GM10248 (cell line): Measurements from ENCODE around the gene LGALS8.
"Not testable (repeated sequence)": the region's sequence is repeated elsewhere in the genome, so short reads cannot be mapped to it uniquely, and the experiment has no call there.

Source experiments
- CTCF ChIA-PET: fragments of 300-600 bp; sonication (Branson Sonifier 250); formaldehyde crosslinking; extraction: SDS; loops from one replicate; lab custom pipeline; 2021; ENCODE audit warnings: antibody characterized with exemption; lab: Yijun Ruan, JAX
- POLR2A ChIA-PET: fragments of 350-650 bp; sonication (Branson Sonifier 250); formaldehyde crosslinking; extraction: SDS; loops from one replicate; lab custom pipeline; 2020; ENCODE audit warnings: antibody characterized with exemption; lab: Yijun Ruan, JAX
- DNase-seq: peaks from one replicate; pipeline ENCODE4 v3.0.0; 2012; ENCODE audit errors: extremely low spot score
- TF ChIP-seq, protein P1 (sequence below): IDR thresholded peaks from 2 replicates; pipeline ENCODE4 v1.5.1; 2012; ENCODE audit warnings: mild to moderate bottlenecking, low read depth; ENCODE audit errors: extremely low read depth, missing control alignments, control extremely low read depth

LGALS8 gene

DNA sequence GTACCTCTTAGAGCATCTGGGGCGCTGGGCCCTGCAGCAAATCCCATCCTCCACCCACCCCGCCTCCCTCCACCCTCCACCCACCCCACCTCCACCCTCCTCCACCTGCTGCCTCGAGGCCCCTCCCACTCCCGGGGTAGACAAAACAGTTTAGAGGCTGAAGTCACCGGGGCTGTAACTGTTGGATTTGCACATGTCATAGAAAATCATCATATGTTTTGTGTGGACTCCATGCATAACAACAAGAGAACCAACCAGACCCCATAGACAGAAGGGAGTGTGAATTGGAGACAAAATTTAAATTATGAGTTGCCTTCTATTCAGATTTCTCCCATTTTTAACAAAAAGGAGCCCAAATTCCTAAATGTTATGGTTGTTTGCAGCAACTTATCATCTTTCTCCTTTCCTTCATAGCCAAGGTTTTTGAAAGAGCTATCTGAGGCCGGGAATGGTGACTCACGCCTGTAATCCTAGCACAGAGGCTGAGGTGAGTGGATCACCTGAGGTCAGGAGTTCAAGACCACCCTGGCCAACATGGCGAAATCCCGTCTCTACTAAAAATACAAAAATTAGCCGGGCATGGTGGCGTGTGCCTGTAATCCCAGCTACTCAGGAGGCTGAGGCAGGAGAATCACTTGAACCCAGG, 28.2 kb upstream of the LGALS8 start:
- no peak for DNase-seq
- POLR2A ChIA-PET: interaction anchor here (0.6 kb wide), 1 partner anchor 128 kb away, joined by 7 read pairs; no protein-coding TSS in a partner anchor
- CTCF ChIA-PET: interaction anchor here (1.0 to 1.6 kb wide), 2 partner anchors 12 to 24 kb away, joined by 3 read pairs; no protein-coding TSS in a partner anchor
- TF ChIP-seq, protein P1, sequence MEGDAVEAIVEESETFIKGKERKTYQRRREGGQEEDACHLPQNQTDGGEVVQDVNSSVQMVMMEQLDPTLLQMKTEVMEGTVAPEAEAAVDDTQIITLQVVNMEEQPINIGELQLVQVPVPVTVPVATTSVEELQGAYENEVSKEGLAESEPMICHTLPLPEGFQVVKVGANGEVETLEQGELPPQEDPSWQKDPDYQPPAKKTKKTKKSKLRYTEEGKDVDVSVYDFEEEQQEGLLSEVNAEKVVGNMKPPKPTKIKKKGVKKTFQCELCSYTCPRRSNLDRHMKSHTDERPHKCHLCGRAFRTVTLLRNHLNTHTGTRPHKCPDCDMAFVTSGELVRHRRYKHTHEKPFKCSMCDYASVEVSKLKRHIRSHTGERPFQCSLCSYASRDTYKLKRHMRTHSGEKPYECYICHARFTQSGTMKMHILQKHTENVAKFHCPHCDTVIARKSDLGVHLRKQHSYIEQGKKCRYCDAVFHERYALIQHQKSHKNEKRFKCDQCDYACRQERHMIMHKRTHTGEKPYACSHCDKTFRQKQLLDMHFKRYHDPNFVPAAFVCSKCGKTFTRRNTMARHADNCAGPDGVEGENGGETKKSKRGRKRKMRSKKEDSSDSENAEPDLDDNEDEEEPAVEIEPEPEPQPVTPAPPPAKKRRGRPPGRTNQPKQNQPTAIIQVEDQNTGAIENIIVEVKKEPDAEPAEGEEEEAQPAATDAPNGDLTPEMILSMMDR: no peak

DNA sequence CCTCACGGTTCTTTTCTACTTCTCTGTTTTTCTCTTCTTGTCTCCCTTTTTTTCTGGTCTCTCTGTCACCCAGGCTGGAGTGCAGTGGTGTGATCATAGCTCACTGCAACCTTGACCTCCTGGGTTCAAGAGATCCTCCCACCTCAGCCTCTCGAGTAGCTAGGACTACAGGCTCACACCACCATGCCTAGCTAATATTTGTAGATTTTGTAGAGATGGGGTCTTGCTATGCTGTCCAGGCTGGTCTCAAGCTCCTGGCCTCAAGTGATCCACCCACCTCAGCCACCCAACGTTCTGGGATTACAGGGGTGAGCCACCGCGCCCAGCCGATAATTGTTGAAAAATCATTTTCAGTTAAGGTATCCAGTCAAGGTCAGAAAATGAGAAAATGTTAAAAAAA, 25.9 kb upstream of the LGALS8 start:
- ChIA-PET POLR2A (no interaction called here), CTCF (interaction anchor here (0.9 kb wide), 1 partner anchor 10 kb away, joined by 3 read pairs; no protein-coding TSS in a partner anchor)
- no peak for DNase-seq
- TF ChIP-seq, protein P1: no peak

DNA sequence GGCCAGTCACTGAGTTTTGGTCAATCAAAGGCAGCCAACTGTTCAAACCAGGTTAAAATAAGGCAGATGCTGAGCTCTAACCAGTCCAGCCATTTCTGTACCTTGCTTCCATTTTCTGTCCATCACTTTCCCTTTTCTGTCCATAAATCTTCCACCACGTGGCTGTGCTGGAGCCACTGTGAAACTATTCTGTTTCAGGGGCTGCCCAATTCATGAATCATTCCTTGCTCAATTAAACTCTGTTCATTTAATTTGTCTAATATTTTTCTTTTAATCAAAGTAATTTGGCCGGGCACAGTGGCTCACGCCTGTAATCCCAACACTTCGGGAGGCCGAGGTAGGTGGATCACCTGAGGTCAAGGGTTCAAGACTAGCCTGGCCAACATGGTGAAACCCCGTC, 22.7 kb upstream of the LGALS8 start:
- no peak for DNase-seq
- TF ChIP-seq, protein P1: no peak
- POLR2A ChIA-PET: no interaction called here
- CTCF ChIA-PET: interaction anchor here (0.7 to 1.8 kb wide), 2 partner anchors 9 to 13 kb away, joined by 3 to 4 read pairs; no protein-coding TSS in a partner anchor

DNA sequence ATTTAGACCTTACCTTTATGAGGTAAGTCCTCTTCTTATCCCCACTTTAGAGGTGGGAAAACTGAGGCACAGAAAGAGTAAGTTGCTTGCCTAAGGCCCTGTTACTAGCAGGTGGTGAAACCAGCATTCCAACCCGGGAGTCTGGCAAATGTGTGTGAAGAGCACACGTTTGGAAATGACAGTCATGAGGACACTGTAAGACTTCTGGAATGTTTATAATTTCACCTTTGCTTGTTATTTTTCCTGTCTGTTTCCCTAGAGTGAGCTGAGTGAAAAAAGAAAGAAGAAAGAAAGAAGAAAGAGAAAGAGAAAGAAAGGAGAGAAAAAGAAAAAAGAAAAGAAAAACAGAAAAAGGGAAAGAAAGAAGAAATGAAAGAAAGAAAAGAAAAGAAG, 21.2 kb upstream of the LGALS8 start:
- POLR2A ChIA-PET: no interaction called here
- DNase-seq: no peak
- CTCF ChIA-PET: interaction anchor here (2.5 kb wide), 1 partner anchor 12 kb away, joined by 8 read pairs; no protein-coding TSS in a partner anchor
- TF ChIP-seq, protein P1: no peak

DNA sequence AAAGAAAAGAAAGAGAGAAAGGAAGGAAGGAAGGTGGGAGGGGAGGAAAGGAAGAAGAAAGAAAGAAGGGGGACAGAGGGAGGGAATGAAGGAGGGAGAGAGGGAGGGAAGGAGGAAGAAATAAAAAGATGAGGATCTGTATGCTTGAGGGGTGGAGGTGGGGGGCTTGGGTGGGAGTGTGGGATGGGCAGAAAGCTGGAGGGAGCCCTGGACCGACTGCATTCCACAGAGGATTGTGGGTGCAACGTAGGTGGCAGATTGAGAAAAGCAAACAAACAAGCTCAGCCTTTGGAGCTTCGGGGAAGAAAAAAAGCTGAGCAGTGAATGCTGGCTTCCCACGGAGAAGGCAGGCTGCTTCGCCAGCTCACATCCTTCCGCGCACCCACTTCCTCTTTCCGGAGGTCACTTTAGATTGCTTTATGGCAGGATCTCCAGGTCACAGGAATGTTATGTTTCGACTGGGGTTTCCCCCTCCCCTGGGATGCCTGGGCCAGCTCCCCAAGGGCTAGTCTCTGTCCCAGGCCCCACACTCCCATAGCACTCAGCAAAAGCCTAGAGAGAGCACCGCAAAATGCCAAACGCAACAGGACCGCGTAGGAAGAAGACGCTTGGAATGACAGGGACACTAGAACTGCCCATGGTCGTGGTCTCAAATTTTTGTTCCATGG, 20.7 kb upstream of the LGALS8 start:
- POLR2A ChIA-PET: interaction anchor here (0.6 kb wide), 1 partner anchor 1354 kb away, joined by 5 read pairs; no protein-coding TSS in a partner anchor

DNA sequence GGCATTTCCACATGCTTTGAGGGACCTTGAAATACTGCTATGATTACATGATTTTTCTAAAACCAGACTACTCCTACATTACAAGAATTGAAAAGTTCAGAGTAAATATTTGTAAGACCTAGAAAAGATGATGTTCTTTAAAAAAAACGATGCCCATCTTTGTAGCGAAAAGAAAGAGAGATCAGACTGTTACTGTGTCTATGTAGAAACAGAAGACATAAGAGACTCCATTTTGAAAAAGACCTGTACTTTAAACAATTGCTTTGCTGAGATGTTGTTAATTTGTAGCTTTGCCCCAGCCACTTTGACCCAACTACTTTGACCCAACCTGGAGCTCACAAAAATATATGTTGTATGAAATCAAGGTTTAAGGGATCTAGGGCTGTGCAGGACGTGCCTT, 19.4 kb upstream of the LGALS8 start:
- CTCF ChIA-PET: interaction anchor here (2.5 kb wide), 1 partner anchor 14 kb away, joined by 8 read pairs; no protein-coding TSS in a partner anchor
- DNase-seq, POLR2A ChIA-PET: not testable (repeated sequence)

More for the DNA sequence above, 20.7 kb upstream of the LGALS8 start:
- DNase-seq: no peak
- TF ChIP-seq, protein P1: no peak
- CTCF ChIA-PET: interaction anchor here (0.8 to 2.5 kb wide), 2 partner anchors 12 to 162 kb away, joined by 3 to 8 read pairs; no protein-coding TSS in a partner anchor
